GM13977 (cell line): ENCODE results near the gene UCP3.

Source experiments
- DNase-seq: peaks from one replicate; pipeline ENCODE4 v3.0.0; 2012; ENCODE audit warnings: low spot score
- in situ Hi-C: fragments of 300-500 bp; cut with MboI; formaldehyde crosslinking; loops from one replicate; pipeline ENCODE4 v1.12.0; 2022; ENCODE audit warnings: low sequenced_read_pairs, low pct_unique_long_range_greater_than_20kb, mixed read lengths, inconsistent platforms; ENCODE audit not compliant: unreplicated experiment
- TF ChIP-seq, protein P1 (sequence below): IDR thresholded peaks from 2 replicates; pipeline ENCODE4 v1.5.1; 2012; ENCODE audit warnings: mild to moderate bottlenecking, control low read depth; ENCODE audit not compliant: insufficient read depth; ENCODE audit errors: extremely low read depth, missing control alignments

UCP3 gene

DNA sequence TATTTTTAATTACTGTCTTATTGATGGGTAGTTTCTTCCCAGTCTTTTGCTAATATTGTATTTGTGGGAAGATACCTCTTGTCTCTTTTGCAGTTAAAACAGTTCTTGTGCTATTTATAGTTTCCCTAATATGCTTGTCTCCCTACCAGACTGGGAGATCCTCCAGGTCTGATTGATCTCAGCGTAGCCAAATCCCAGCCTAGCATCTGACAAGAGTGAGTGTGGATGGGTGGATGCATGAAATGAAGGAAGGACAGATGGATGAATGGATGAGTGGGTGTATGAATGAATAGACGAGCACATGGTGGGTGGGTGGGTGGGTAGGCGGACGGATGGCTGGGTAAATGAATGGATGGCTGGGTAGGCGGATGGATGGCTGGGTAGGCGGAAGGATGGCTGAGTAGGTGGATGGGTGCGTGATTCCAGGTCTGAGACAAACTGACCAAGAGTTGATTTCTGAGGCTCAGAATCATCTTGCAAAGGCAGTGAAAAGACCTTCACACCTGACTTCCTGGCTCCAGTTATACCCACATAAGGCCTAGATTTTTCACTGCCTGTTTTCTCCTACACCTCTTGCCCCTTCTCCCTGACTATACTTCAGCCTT, 46.7 kb downstream of the UCP3 start:
- no peak for DNase-seq
- in situ Hi-C loops: loop anchor here (25.0 kb wide), 1 partner anchor 350 kb away; the partner anchor contains the start of gene P4HA3
- TF ChIP-seq, protein P1, sequence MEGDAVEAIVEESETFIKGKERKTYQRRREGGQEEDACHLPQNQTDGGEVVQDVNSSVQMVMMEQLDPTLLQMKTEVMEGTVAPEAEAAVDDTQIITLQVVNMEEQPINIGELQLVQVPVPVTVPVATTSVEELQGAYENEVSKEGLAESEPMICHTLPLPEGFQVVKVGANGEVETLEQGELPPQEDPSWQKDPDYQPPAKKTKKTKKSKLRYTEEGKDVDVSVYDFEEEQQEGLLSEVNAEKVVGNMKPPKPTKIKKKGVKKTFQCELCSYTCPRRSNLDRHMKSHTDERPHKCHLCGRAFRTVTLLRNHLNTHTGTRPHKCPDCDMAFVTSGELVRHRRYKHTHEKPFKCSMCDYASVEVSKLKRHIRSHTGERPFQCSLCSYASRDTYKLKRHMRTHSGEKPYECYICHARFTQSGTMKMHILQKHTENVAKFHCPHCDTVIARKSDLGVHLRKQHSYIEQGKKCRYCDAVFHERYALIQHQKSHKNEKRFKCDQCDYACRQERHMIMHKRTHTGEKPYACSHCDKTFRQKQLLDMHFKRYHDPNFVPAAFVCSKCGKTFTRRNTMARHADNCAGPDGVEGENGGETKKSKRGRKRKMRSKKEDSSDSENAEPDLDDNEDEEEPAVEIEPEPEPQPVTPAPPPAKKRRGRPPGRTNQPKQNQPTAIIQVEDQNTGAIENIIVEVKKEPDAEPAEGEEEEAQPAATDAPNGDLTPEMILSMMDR: no peak

DNA sequence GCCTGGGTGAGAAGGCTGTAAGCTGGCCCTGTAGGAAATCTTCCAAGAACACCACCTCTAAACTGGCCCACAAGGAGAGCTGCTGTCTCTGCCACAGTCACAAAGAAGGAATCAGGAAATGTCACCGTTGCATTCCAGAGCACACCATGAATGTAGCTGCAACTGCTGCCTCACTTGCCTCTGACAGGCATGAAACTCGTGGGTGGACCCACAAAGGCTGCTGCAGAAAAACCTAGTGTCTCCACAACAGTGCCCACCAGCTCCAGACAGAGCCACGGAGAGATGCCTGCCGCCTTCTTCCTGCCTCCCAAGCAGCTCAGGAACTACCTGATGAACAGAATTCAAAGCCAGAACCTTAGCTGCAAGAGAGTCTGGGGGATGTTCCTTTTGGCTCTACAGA, 47.6 kb downstream of the UCP3 start:
- TF ChIP-seq, protein P1: no peak
- no peak for DNase-seq
- in situ Hi-C loops: loop anchor here (25.0 kb wide), 1 partner anchor 351 kb away; the partner anchor contains the start of gene P4HA3

DNA sequence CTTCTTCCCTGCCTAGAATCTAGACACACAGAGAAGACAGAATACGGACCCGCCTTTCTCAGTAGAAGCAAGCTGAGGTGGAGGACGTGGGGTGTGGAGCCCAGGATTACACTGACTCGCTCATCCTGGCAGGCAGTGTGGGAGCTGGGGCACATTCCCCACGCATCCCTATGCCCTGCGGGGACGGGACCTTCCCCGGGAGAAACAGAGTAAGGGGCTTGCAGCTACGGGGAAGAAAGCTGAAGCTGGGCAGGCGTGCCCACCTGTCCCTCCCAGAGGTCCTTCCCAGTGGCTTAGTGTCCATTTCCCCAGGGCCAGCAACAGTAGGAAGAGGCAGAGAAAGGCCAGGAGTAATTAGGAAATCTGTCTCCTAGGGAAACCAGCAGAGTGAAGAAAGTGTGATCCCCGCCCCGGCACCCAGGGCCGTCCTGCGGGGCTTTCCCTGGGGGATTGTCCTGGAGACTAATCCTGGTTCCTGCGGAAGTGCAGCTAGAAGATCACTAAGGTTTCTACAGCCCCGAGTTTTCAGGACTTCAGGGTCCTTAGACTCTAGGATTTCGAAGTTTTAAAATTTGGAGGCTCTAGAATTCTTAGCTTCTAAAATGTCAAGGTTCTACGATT, 50.3 kb downstream of the UCP3 start:
- in situ Hi-C loops: loop anchor here (25.0 kb wide), 1 partner anchor 354 kb away; the partner anchor contains the start of gene P4HA3
- TF ChIP-seq, protein P1: no peak
- no peak for DNase-seq

DNA sequence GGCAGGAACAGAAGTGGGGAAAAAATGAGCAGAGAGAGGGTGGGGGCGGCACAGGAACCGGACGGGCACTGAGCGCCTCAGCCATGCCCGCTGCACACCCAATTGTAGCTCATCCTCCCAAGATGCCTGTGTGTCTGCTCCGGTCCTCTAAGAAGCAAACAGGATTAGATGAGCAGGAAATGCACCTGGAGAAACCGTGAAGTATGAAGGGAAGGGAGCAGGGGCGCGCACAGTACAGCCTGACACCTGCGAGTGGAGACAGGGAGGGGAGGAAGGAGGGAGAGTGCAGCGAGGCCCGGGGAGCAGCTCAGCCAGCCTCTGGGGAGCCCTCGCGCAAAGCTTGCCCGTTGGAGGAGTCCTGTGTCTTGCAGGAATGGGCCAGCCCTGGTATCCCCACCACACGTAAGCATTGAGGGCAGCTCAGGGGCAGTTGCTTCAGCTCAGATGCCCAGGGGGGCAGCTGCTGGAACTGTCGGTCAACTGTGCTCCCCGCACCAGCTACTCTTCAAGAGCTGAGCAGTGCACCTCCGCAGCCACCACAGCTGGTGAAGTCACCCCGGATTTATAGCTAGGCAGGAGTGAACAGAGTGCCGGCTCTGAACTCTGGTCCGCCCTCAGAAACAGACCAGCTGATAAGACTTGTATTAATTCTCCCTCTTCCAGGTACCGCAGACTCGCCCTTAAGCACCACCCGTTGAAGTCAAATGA, 51.1 kb downstream of the UCP3 start:
- in situ Hi-C loops: loop anchor here (25.0 kb wide), 1 partner anchor 354 kb away; the partner anchor contains the start of gene P4HA3
- no peak for DNase-seq
- TF ChIP-seq, protein P1: no peak

DNA sequence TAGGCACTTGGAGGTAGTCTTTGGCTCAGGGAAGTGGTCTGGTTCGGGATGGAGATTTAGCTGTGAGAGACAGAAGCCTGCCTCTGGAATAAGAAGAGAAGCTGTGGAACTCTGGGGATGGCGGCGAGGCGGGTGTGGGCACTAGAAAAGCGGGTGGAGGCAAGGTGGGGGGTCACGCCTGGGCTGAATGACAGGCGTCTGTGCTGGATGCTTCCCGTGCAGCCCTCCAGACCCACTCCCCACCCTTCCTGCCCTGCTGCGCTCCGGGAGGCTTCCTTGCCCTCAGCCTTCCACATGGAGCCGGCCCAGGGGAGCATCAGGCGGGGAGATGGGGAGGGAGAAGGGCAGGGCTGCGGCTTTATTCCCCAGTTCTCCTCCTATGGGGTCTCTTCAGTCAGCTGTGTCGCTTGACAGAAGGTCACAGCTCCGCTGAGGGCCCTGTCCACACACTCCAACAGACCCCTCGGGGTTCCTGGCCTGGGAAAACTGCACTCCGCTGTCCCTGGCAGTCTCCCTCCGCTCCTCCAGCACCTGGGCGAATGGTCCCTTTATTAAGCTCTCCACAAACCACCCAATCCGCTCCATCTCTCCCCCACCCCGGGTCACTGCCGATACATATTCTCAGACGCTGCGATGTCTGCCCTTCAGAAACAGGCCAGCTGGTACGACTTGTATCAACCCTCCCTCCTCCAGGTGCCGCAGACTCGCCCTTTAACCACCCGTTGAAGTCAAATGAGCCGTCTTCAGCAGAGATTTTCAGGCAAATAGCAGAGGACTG, 51.8 kb downstream of the UCP3 start:
- TF ChIP-seq, protein P1: no peak
- no peak for DNase-seq
- in situ Hi-C loops: loop anchor here (25.0 kb wide), 1 partner anchor 355 kb away; the partner anchor contains the start of gene P4HA3

DNA sequence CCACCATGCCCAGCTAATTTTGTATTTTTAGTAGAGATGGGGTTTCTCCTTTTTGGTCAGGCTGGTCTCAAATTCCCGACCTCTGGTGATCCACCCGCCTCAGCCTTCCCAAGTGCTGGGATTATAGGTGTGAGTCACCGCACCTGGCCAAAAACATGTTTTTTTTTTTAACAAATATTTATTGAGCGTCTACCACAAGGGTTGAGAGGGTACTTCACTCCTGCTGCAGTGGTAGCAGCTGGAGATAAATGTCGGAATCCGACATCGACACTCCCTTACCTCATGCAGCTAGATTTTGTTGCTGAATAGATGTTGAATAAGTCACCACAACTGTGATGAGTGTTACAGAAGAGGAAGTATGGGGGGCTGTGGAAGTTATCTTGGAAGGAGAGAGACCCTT, 57.1 kb downstream of the UCP3 start:
- TF ChIP-seq, protein P1: no peak
- in situ Hi-C loops: loop anchor here (25.0 kb wide), 1 partner anchor 361 kb away; the partner anchor contains the start of gene P4HA3
- DNase-seq: no peak
